Spinal cord (tissue), 10 donors: ENCODE measurements around the gene CAD. TPM values are rescaled to one million over a fixed set of nuclear protein-coding genes. Genes with fewer than 3 reads are reported as not detected.
"Not testable (repeated sequence)": the region's sequence is repeated elsewhere in the genome, so short reads cannot be mapped to it uniquely, and the experiment has no call there.

ENCODE experiments used
- DNase-seq, 6 donors: peaks; one replicate each; pipeline versions ENCODE4 v3.0.0 to v3.0.0-alpha.2; 2013 to 2015; ENCODE audit warnings: low spot score in 6 of 6, low read depth in 4 of 6
- H3K27ac ChIP-seq: one replicate; pipeline ENCODE4 v1.5.1; 2013; ENCODE audit warnings: low read depth, low read length, control low read depth
- H3K27me3 ChIP-seq: one replicate; pipeline ENCODE4 v1.6.1; 2013; ENCODE audit warnings: low read length; ENCODE audit not compliant: control insufficient read depth, insufficient read depth
- H3K36me3 ChIP-seq: one replicate; pipeline ENCODE4 v1.6.1; 2013; ENCODE audit warnings: low read length; ENCODE audit not compliant: control insufficient read depth, insufficient read depth
- H3K4me1 ChIP-seq: one replicate; pipeline ENCODE4 v1.6.1; 2013; ENCODE audit warnings: low read length; ENCODE audit not compliant: control insufficient read depth, insufficient read depth
- H3K4me3 ChIP-seq: one replicate; pipeline ENCODE4 v1.5.1; 2013; ENCODE audit warnings: low read depth, low read length, control low read depth
- H3K9me3 ChIP-seq: one replicate; pipeline ENCODE4 v1.6.1; 2013; ENCODE audit warnings: low read length; ENCODE audit not compliant: control insufficient read depth, insufficient read depth
- WGBS: methylation state at CpG from one replicate; pipeline ENCODE4 v1.1.5; 2013; ENCODE audit warnings: missing lambda C conversion rate; ENCODE audit not compliant: insufficient coverage; 5-methylcytosine and 5-hydroxymethylcytosine counted together
- long read RNA-seq, 4 donors: transcript quantifications; one replicate each; lab custom pipeline, GENCODE V29; 2026
- polyA plus RNA-seq, 2 donors: library from polyadenylated mRNA; unstranded; fragments of 120-200 nt; gene quantifications; one replicate each; pipeline ENCODE4 v1.2.1, GENCODE V29; 2013; ENCODE audit not compliant: insufficient read length in 2 of 2
- total RNA-seq, 2 donors: library from RNA; depleted of rRNA in 1 of 2; stranded (reverse); fragments of 120-200 nt in 1 of 2; fragments of >200 nt in 1 of 2; gene quantifications; one replicate each; pipeline versions ENCODE4 v1.2.3 to v1.2.4, GENCODE V29; 2013 to 2014
- donor health status: healthy.

CAD gene
- total RNA-seq (10 to 100 TPM; 26.5 to 30.3 TPM), polyA plus RNA-seq (10 to 100 TPM; 38.7 to 49.2 TPM)
- long read RNA-seq, donor 1: 0 reads
- long read RNA-seq, donor 2, partial matches to known transcripts: 0 of 1 reads
- long read RNA-seq, donor 2, other reads (novel, unspliced or antisense): 0 of 1 reads
- long read RNA-seq, donor 3: 0 reads
- long read RNA-seq, donor 4: 0 reads

DNA sequence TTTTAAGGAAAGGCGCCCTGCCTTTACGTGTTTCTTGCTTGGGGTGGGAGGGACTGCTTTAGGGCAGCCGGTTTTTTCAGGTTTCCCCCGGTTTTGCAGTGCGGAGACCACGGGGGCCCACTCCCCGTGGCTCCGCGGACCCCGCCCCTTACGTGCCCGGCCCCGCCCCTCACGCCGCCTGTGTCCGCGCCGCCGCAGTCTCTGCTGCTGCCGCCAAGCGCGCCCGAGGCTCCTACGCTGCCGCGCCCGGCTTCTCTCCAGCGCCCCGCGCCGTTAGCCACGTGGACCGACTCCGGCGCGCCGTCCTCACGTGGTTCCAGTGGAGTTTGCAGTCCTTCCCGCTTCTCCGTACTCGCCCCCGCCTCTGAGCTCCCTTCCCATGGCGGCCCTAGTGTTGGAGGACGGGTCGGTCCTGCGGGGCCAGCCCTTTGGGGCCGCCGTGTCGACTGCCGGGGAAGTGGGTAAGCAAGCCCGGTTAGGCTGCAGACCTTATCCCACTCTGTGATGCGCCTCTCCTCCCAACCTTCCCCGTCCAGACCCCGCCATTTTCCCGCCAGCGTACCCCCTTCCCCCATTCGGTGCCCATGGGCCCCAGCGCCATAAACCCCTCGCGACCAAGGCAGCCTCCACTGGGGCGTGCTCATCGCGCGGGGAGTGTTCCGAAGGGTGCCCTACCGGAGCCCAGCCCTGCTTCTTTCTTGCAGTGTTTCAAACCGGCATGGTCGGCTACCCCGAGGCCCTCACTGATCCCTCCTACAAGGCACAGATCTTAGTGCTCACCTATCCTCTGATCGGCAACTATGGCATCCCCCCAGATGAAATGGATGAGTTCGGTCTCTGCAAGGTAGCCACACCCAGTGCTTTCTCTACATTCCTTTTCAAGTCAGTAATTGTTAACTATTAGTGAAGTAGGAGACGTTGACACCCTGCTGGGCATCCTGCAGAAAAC lies at the start of gene CAD:
Gene CAD, plus strand, starts transcription at position 197 of the 949 bp plus-strand sequence. Its CDS starts 183 bp downstream, at position 380.
- WGBS: under 1% methylated on average over 69 of the region's 72 CpGs
- peak; percentile 57 to 95 (median 76) for DNase-seq
- Histone ChIP-seq H3K27ac (peak within 1 kb of the TSS; percentile 79), H3K36me3 (peaks cover 23% of the 10 kb centered on the region), H3K9me3 (no peaks in the 10 kb centered on the region), H3K27me3 (no peaks in the 10 kb centered on the region), H3K4me3 (peak within 1 kb of the TSS; percentile 83), H3K4me1 (peaks cover 16% of the 10 kb centered on the region)

DNA sequence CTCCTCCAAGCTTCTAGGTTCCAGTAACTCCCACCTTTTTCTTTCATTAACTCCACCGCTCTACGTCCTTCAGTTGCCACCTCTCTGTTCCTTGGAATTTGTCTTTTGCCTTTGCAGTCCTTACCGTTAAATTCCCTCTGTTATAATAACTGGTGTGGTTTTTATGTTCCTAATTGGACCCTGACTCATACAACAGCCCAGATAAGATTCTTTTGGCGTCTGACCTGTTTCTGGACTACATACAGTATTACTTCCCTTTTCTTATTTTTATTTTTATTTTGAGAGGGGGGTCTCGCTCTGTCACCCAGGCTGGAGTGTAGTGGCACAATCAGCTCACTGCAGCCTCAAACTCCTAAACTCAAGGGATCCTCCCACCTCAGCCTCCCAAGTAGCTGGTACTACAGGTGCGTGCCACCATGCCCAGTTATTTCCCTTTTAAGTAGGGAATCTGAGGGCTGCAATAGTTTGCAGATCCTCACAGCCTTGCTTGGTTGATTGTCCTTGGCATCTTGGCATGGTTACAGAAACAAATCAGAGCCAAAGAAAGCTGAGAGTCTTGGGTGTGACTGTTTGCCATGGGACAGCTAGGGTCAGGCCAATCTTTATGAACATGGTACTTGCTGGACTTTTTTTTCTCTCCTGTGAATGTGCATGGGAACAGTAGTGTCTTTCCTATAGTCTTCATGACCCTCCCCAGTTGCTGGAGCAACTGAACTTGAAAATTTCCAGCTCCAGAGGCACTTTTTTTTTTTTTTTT lies 46.4 kb upstream of the CAD start:
- 100% methylated on average over 1 of the region's 6 CpGs for WGBS
- H3K27me3 ChIP-seq: peaks cover 5% of the 10 kb centered on the region
- peaks cover 11% of the 10 kb centered on the region for H3K4me1 ChIP-seq
- DNase-seq: no peak
- no peaks in the 10 kb centered on the region for H3K36me3 ChIP-seq
- H3K9me3 ChIP-seq: no peaks in the 10 kb centered on the region
- H3K27ac ChIP-seq: no peak overlapping the region
- H3K4me3 ChIP-seq: no peak overlapping the region

DNA sequence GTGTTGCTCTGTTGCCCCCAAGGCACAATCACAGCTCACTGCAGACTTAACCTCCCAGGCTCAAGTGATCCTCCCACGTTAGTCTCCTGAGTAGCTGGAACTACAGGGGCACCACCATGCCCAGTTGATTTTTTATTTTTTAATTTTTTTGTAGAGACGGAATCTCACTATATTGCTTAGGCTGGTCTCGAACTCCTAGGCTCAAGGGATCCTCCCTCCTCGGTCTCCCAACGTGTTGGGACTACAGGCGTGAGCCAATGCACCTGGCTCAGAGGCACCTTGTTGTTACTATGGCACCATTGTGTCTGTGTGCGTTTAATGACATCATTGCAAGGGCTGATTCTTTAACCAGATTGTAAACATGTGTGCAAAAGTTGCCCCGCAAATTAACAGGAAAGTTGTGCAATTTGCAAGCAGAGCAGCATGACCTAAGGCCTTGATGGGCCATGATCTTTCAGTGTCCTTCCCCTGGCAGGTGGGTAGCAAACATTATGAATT lies 45.8 kb upstream of the CAD start:
- no peaks in the 10 kb centered on the region for H3K9me3 ChIP-seq
- peaks cover 5% of the 10 kb centered on the region for H3K27me3 ChIP-seq
- no peak overlapping the region for H3K27ac ChIP-seq
- no peaks in the 10 kb centered on the region for H3K36me3 ChIP-seq
- H3K4me3 ChIP-seq: no peak overlapping the region
- peaks cover 11% of the 10 kb centered on the region for H3K4me1 ChIP-seq
- WGBS: 86% methylated on average over 6 of the region's 8 CpGs
- no peak for DNase-seq

DNA sequence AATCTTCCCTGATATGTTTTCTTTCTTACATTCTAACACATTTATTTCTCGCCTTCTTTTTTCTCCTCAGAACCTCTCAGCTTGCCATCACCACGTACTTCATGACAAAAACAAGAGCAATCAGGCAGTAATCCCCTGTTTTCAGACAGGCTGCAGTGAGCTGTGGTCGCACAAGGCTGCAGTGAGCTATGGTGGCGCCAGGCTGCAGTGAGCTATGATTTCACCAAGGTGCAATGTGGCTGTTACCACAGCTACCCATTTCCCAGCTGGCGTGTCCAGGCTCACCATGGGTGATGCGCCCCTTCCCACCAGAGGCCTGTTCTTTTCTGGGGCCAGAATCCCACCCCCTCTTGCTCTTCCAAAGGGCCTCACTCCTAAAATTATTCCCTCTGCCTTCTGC lies 42.5 kb upstream of the CAD start:
- Histone ChIP-seq H3K27ac (no peak overlapping the region), H3K4me1 (peaks cover 10% of the 10 kb centered on the region), H3K27me3 (peaks cover 5% of the 10 kb centered on the region), H3K36me3 (no peaks in the 10 kb centered on the region), H3K4me3 (no peak overlapping the region), H3K9me3 (no peaks in the 10 kb centered on the region)
- WGBS: 56% methylated on average over 6 of the region's 6 CpGs
- peak in 2 of 6 donors; percentile 26 to 31 for DNase-seq

DNA sequence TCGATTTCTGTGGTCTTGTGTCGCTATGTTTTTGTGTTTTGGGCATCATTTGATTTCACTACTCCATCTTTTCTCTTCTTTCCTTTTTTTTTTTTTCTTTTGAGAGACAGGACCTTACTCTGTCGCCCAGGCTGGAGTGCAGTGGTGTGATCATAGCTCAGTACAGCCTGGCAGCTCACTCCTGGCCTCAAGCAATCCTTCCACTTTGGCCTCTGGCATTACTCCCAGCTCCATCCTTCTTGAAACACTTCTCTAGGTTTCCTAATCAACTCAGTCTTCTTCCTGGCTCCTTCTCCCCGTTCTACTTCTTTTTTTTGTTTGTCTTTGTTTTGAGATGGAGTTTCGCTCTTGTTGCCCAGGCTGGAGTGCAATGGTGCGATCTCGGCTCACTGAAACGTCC lies 41.8 kb upstream of the CAD start:
- DNase-seq: no peak
- Histone ChIP-seq H3K4me1 (peaks cover 4% of the 10 kb centered on the region), H3K4me3 (no peak overlapping the region), H3K36me3 (no peaks in the 10 kb centered on the region), H3K27ac (no peak overlapping the region), H3K27me3 (no peaks in the 10 kb centered on the region), H3K9me3 (no peaks in the 10 kb centered on the region)
- WGBS: 85% methylated on average over 4 of the region's 8 CpGs

DNA sequence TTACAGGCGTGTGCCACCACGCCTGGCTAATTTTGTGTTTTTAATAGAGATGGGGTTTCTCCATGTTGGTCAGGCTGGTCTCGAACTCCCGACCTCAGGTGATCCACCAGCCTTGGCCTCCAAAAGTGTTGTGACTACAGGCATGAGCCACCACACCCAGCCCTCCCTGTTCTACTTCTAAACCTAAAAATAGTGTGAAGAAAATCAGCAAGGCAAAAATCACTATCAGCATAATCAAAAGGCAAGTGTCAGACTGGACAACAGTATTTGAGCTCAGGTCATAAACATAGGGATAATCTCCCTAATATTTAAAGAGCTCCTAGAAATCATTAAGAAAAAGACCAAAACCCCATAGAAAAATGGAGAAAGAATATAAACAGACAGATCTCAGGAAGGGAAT lies 41.4 kb upstream of the CAD start:
- not testable (repeated sequence) for H3K27me3 ChIP-seq, DNase-seq, H3K27ac ChIP-seq, H3K36me3 ChIP-seq, H3K4me1 ChIP-seq, H3K9me3 ChIP-seq, H3K4me3 ChIP-seq
- no CpG with 5 or more reads among the region's 4 CpGs for WGBS

DNA sequence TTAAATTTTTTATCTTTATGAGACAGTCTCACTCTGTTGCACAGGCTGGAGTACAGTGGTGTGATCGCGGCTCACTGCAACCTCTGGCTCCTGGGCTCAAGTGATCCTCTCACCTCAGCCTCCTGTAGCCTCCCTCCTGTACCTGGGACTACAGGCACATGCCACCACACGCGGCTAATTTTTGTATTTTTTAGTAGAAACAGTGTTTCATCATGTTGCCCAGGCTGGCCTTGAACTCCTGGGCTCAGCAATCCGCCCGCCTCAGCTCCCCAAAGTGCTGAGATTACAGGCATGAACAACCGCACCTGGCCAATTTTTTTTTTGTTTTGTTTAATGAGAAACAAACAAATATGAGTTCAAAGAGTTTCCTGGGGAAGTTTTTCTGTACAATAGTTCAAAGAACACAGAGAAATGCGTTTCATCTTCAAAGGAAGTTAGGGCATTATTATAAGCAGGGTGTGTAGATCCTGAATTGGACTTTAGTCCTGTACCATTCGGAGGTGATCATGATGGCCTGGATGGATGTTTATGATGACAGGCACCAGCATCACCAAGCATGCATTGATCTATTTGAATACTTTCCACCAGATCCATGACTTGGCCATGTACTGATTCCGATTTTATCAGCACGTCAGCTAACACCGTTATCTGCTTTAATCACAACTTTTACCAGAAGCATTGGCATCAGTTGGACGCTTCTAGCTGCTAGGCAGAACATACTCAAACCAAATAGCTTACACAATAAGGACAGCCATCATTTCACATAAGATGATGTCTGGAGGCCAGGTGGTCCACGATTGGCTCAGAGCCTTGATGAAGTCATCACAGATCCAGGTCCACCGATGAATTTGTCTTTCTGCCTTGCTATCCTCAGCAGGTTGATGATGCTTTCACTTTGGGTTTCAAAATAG lies 39.5 kb upstream of the CAD start:
- H3K9me3 ChIP-seq: no peaks in the 10 kb centered on the region
- H3K4me1 ChIP-seq: peaks cover 4% of the 10 kb centered on the region
- no peak overlapping the region for H3K4me3 ChIP-seq
- no peaks in the 10 kb centered on the region for H3K36me3 ChIP-seq
- no peak overlapping the region for H3K27ac ChIP-seq
- 93% methylated on average over 10 of the region's 15 CpGs for WGBS
- no peaks in the 10 kb centered on the region for H3K27me3 ChIP-seq
- DNase-seq: no peak

DNA sequence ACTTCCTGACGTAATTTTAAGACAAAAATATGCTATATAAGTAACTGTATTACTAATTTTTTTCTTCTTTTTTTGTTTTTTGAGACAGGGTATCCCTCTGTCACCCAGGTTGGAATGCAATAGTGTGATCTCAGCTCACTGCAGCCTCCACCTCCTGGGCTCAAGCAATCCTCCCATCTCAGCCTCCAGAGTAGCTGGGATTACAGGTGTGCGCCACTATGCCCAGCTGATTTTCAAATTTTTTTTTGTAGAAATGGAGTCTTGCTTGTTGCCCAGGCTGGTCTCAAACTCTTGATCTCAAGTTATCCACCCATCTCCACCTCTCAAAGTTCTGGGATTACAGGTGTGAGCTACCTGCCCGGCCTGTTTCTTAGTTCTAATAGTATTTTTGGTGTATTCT lies 38.7 kb upstream of the CAD start:
- Histone ChIP-seq H3K27ac (no peak overlapping the region), H3K27me3 (no peaks in the 10 kb centered on the region), H3K4me1 (peaks cover 4% of the 10 kb centered on the region), H3K9me3 (no peaks in the 10 kb centered on the region), H3K36me3 (no peaks in the 10 kb centered on the region), H3K4me3 (no peak overlapping the region)
- no CpG with 5 or more reads among the region's 3 CpGs for WGBS
- DNase-seq: no peak
